Vagina (tissue), 2 donors: ENCODE measurements around the gene SAFB2. TPM values are rescaled to one million over a fixed set of nuclear protein-coding genes. Genes with fewer than 3 reads are reported as not detected.

ENCODE experiments used
- DNase-seq, 2 donors: peaks; one replicate each; pipeline ENCODE4 v3.0.0-alpha.2; 2017; ENCODE audit errors: extremely low spot score in 2 of 2
- H3K27ac ChIP-seq: fragments of 200-600 bp; sonication (generic); one replicate; pipeline ENCODE4 v1.5.1; 2019
- H3K27me3 ChIP-seq: fragments of 200-600 bp; sonication (generic); one replicate; pipeline ENCODE4 v1.5.1; 2019
- H3K36me3 ChIP-seq, 2 donors: fragments of 200-600 bp; sonication (generic); one replicate each; pipeline ENCODE4 v1.5.1; 2017 to 2019
- H3K4me1 ChIP-seq: fragments of 200-600 bp; sonication (generic); one replicate; pipeline ENCODE4 v1.5.1; 2019
- H3K4me3 ChIP-seq, 2 donors: fragments of 200-600 bp; sonication (generic); 1 replicate in 1 of 2; 2 replicates in 1 of 2; pipeline ENCODE4 v1.5.1; 2016 to 2019
- H3K9me3 ChIP-seq: fragments of 200-600 bp; sonication (generic); one replicate; pipeline ENCODE4 v1.5.1; 2019
- CTCF ChIP-seq, 3 experiments: fragments of 450-650 bp in 2 of 3; fragments of 200-600 bp in 1 of 3; sonication (generic) in 1 of 3; IDR thresholded peaks; one replicate each; pipeline ENCODE4 v1.5.1; 2017 to 2019; ENCODE audit warnings: antibody characterized with exemption in 3 of 3, mild to moderate bottlenecking in 2 of 3, moderate library complexity in 2 of 3
- POLR2A ChIP-seq, 2 donors: fragments of 450-650 bp; IDR thresholded peaks; one replicate each; pipeline ENCODE4 v1.6.1; 2017; ENCODE audit warnings: antibody characterized with exemption in 2 of 2, mild to moderate bottlenecking in 2 of 2, moderate library complexity in 2 of 2
- POLR2AphosphoS5 ChIP-seq, 2 donors: sonication (generic); formaldehyde crosslinking; IDR thresholded peaks; one replicate each; pipeline ENCODE4 v1.9.0; 2017; ENCODE audit warnings: antibody characterized with exemption in 2 of 2, mild to moderate bottlenecking in 2 of 2, low read depth in 1 of 2; ENCODE audit not compliant: insufficient read depth in 1 of 2
- intact Hi-C: fragments of 100-400 bp; cut with DNase I; formaldehyde crosslinking; loops from one replicate; pipeline ENCODE4 v1.15.1; 2023
- total RNA-seq: library from RNA; depleted of rRNA; stranded (reverse); fragments of >200 nt; gene quantifications from one replicate; pipeline ENCODE4 v1.2.3, GENCODE V29; 2016

The SAFB2 gene
- total RNA-seq, 1 donor from 2014 or later, result 85.4 TPM

- Histone ChIP-seq H3K4me3 (no peak overlapping the region), H3K27me3 (no peaks in the 10 kb centered on the region), H3K4me1 (peaks cover 10% of the 10 kb centered on the region), H3K9me3 (no peaks in the 10 kb centered on the region), H3K36me3 (peaks cover 2 to 92% of the 10 kb centered on the region in 2 donors), H3K27ac (no peak overlapping the region)
- TF ChIP-seq POLR2A (IDR thresholded peaks at IDR 0.05) (no peak), POLR2AphosphoS5 (IDR thresholded peaks at IDR 0.05; ENCODE audit: insufficient read depth in 1 of 2, low read depth in 1 of 2) (no peak), CTCF (IDR thresholded peaks at IDR 0.05) (no peak)
- intact Hi-C loops, result no loop called here
- no peak for DNase-seq
Observed at GRCh38 chr19:5590865-5591154, 31.8 kb downstream of the SAFB2 start.

GRCh38 chr19:5590151-5590864 lies 32.3 kb downstream of the SAFB2 start:
- intact Hi-C loops, result no loop called here
- DNase-seq, result no peak
- Histone ChIP-seq H3K36me3 (peaks cover 2 to 87% of the 10 kb centered on the region in 2 donors), H3K27me3 (no peaks in the 10 kb centered on the region), H3K27ac (no peak overlapping the region), H3K4me1 (peaks cover 15% of the 10 kb centered on the region), H3K9me3 (no peaks in the 10 kb centered on the region), H3K4me3 (no peak overlapping the region)
- TF ChIP-seq POLR2A (IDR thresholded peaks at IDR 0.05) (no peak), CTCF (IDR thresholded peaks at IDR 0.05) (no peak), POLR2AphosphoS5 (IDR thresholded peaks at IDR 0.05; ENCODE audit: insufficient read depth in 1 of 2, low read depth in 1 of 2) (no peak)

- H3K27ac ChIP-seq, result no peak overlapping the region
- H3K4me1 ChIP-seq, result peaks cover 19% of the 10 kb centered on the region
- H3K27me3 ChIP-seq, result no peaks in the 10 kb centered on the region
- H3K4me3 ChIP-seq, result no peak overlapping the region
- no peak for DNase-seq
- no peak for TF ChIP-seq CTCF (IDR thresholded peaks at IDR 0.05)
- TF ChIP-seq POLR2A (IDR thresholded peaks at IDR 0.05), result no peak
- no peak for TF ChIP-seq POLR2AphosphoS5 (IDR thresholded peaks at IDR 0.05; ENCODE audit: insufficient read depth in 1 of 2, low read depth in 1 of 2)
- H3K36me3 ChIP-seq, result peaks cover 2 to 75% of the 10 kb centered on the region in 2 donors
- H3K9me3 ChIP-seq, result no peaks in the 10 kb centered on the region
- intact Hi-C loops, result no loop called here
Observed at GRCh38 chr19:5588906-5589676, 33.5 kb downstream of the SAFB2 start.

- intact Hi-C loops, result no loop called here
- peaks cover 2 to 69% of the 10 kb centered on the region in 2 donors for H3K36me3 ChIP-seq
Observed at GRCh38 chr19:5588441-5588840, 34.1 kb downstream of the SAFB2 start.

More at GRCh38 chr19:5588441-5588840, 34.1 kb downstream of the SAFB2 start:
- Histone ChIP-seq H3K9me3 (no peaks in the 10 kb centered on the region), H3K4me3 (no peak overlapping the region), H3K27me3 (no peaks in the 10 kb centered on the region), H3K4me1 (peaks cover 19% of the 10 kb centered on the region), H3K27ac (no peak overlapping the region)
- no peak for DNase-seq
- TF ChIP-seq POLR2AphosphoS5 (IDR thresholded peaks at IDR 0.05; ENCODE audit: insufficient read depth in 1 of 2, low read depth in 1 of 2) (no peak), CTCF (IDR thresholded peaks at IDR 0.05) (no peak), POLR2A (IDR thresholded peaks at IDR 0.05) (no peak)
